Lower leg skin (tissue), 3 donors: ENCODE data around the gene MLLT3.

ENCODE experiments used
- CTCF ChIP-seq, 3 donors: fragments of 450-650 bp; IDR thresholded peaks; one replicate each; pipeline ENCODE4 v1.5.1; 2016; ENCODE audit warnings: antibody characterized with exemption in 3 of 3, mild to moderate bottlenecking in 3 of 3, moderate library complexity in 2 of 3
- POLR2A ChIP-seq, 2 donors: fragments of 450-650 bp; IDR thresholded peaks; one replicate each; pipeline ENCODE4 v1.6.1; 2016 to 2017; ENCODE audit warnings: antibody characterized with exemption in 2 of 2, mild to moderate bottlenecking in 1 of 2, moderate library complexity in 1 of 2

- TF ChIP-seq CTCF (IDR thresholded peaks at IDR 0.05), result no peak
- TF ChIP-seq POLR2A (IDR thresholded peaks at IDR 0.05), result no peak
Measured at GRCh38 chr9:20331095-20331685, 291.1 kb downstream of the MLLT3 start.
